ENCODE results near the gene MACROD2. TPM values are rescaled to one million over a fixed set of nuclear protein-coding genes. Genes with fewer than 3 reads are reported as not detected.
A peak's percentile ranks its signal among the peaks of the same experiment; 100 is the strongest.

Gene MACROD2
- total and polyA plus RNA-seq, 4 donors = 13.0 to 67.1 (median 20.7) TPM

DNA sequence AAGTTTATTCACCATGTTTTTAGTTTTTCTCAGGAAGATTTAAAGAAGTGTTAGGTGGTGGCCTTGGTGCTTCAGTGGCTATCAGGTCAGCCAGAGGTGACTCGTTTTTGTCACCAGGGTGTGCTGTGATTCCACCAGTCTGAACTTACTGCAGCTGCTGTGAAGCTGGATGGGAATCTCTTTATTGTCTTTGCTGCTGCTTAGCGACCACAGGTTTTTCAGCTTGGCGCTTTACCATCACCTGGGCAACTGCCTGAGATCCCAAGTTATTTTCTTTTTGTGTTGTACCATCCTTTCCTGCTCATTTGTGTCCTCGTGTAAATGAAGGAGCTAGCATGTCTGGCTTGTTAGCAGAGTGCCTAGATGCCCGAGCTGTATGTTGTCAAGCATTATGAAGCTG is 146.9 kb downstream of the MACROD2 start:
- TF ChIP-seq, protein P1, sequence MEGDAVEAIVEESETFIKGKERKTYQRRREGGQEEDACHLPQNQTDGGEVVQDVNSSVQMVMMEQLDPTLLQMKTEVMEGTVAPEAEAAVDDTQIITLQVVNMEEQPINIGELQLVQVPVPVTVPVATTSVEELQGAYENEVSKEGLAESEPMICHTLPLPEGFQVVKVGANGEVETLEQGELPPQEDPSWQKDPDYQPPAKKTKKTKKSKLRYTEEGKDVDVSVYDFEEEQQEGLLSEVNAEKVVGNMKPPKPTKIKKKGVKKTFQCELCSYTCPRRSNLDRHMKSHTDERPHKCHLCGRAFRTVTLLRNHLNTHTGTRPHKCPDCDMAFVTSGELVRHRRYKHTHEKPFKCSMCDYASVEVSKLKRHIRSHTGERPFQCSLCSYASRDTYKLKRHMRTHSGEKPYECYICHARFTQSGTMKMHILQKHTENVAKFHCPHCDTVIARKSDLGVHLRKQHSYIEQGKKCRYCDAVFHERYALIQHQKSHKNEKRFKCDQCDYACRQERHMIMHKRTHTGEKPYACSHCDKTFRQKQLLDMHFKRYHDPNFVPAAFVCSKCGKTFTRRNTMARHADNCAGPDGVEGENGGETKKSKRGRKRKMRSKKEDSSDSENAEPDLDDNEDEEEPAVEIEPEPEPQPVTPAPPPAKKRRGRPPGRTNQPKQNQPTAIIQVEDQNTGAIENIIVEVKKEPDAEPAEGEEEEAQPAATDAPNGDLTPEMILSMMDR (IDR thresholded peaks at IDR 0.05; ENCODE audit: control extremely low read depth, extremely low read depth) = no peak
- DNase-seq (peak; percentile 45 to 60 (median 59)), ATAC-seq (ENCODE audit: insufficient read depth, low FRiP score) (no peak)
- Histone ChIP-seq H3K9ac (ENCODE audit: insufficient read depth in 1 of 2, low read length in 2 of 2) (no peak overlapping the region), H3K27me3 (ENCODE audit: control insufficient read depth in 3 of 3, insufficient read depth in 3 of 3, low read length in 2 of 3) (no peaks in the 10 kb centered on the region), H3K4me1 (ENCODE audit: control insufficient read depth in 5 of 5, insufficient read depth in 5 of 5, low read length in 5 of 5) (no peaks in the 10 kb centered on the region), H3K9me3 (ENCODE audit: control insufficient read depth in 4 of 4, insufficient read depth in 3 of 4, low read length in 3 of 4) (no peaks in the 10 kb centered on the region), H3K36me3 (ENCODE audit: control insufficient read depth in 4 of 4, insufficient read depth in 4 of 4, low read length in 4 of 4) (no peaks in the 10 kb centered on the region), H3K27ac (ENCODE audit: low read depth in 1 of 2, low read length in 1 of 2) (no peak overlapping the region), H3K4me3 (no peak overlapping the region)
- 18 to 23% methylated on average over 5 of the region's 5 CpGs for WGBS, 2 donors

DNA sequence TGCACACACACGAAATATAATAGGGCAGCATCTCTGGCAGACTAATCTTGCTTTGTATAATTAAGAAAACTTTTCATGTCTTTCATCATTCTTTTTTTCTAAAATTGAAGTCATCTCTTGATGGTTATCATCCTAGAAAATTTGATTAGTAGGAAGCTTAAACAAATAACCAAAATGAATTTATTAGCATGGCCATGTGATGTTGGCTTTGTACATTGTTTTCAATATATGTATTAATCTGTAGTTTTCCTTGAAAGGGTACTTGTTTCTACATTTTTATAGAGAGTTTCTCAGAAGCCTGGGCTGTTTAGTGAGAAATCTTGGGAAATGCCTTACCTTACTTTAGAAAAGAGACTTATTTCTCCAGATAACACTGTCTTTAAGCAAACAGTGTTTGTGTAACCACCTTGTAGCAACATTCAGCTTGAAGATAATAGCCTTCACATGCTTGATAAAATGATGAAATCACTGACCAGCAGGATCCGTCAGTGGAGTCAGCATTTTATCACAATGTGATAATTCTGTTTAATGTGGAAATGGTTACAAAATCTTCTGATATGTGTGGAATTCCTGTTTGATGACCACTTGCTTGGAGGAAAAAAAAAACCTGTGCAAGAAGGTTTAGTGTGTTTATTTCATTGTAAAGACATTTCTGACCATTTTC is 147.8 kb downstream of the MACROD2 start:
- WGBS, 2 donors = 45 to 62% methylated on average over 2 of the region's 2 CpGs
- H3K27me3 ChIP-seq (ENCODE audit: control insufficient read depth in 3 of 3, insufficient read depth in 3 of 3, low read length in 2 of 3) = no peaks in the 10 kb centered on the region
- H3K27ac ChIP-seq (ENCODE audit: low read depth in 1 of 2, low read length in 1 of 2) = no peak overlapping the region
- no peaks in the 10 kb centered on the region for H3K4me1 ChIP-seq (ENCODE audit: control insufficient read depth in 5 of 5, insufficient read depth in 5 of 5, low read length in 5 of 5)
- no peaks in the 10 kb centered on the region for H3K36me3 ChIP-seq (ENCODE audit: control insufficient read depth in 4 of 4, insufficient read depth in 4 of 4, low read length in 4 of 4)
- TF ChIP-seq, protein P1 (IDR thresholded peaks at IDR 0.05; ENCODE audit: control extremely low read depth, extremely low read depth) = no peak
- H3K4me3 ChIP-seq = no peak overlapping the region
- H3K9ac ChIP-seq (ENCODE audit: insufficient read depth in 1 of 2, low read length in 2 of 2) = no peak overlapping the region
- ATAC-seq (ENCODE audit: insufficient read depth, low FRiP score) (peak; percentile 35), DNase-seq (peak in 1 of 3 donors; percentile 5)
- no peaks in the 10 kb centered on the region for H3K9me3 ChIP-seq (ENCODE audit: control insufficient read depth in 4 of 4, insufficient read depth in 3 of 4, low read length in 3 of 4)

DNA sequence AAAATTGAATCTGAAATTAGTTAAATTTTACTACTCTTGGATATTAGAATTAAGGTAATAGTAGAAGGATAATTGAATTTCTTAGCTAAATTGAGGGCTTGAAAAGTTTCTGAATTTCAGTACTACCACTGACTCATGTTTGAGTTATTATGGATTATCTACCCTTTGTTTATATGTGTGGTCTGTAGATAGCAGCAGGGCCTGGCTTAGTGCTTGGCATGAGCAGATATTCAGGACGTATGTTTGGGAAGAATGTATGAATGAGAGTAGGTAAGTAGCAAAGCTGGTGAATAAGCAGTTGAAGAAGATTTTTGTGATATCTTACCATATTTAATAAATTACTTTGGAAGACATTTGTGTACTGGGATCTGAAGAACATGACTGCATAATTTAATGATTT is 152.7 kb downstream of the MACROD2 start:
- H3K27me3 ChIP-seq (ENCODE audit: control insufficient read depth in 3 of 3, insufficient read depth in 3 of 3, low read length in 2 of 3) = no peaks in the 10 kb centered on the region
- H3K27ac ChIP-seq (ENCODE audit: low read depth in 1 of 2, low read length in 1 of 2) = no peak overlapping the region
- ATAC-seq (ENCODE audit: insufficient read depth, low FRiP score) (no peak), DNase-seq (no peak)
- H3K9me3 ChIP-seq (ENCODE audit: control insufficient read depth in 4 of 4, insufficient read depth in 3 of 4, low read length in 3 of 4) = no peaks in the 10 kb centered on the region
- H3K9ac ChIP-seq (ENCODE audit: insufficient read depth in 1 of 2, low read length in 2 of 2) = no peak overlapping the region
- no peaks in the 10 kb centered on the region for H3K36me3 ChIP-seq (ENCODE audit: control insufficient read depth in 4 of 4, insufficient read depth in 4 of 4, low read length in 4 of 4)
- no peaks in the 10 kb centered on the region for H3K4me1 ChIP-seq (ENCODE audit: control insufficient read depth in 5 of 5, insufficient read depth in 5 of 5, low read length in 5 of 5)
- H3K4me3 ChIP-seq = no peak overlapping the region
- TF ChIP-seq, protein P1 (IDR thresholded peaks at IDR 0.05; ENCODE audit: control extremely low read depth, extremely low read depth) = no peak
- WGBS, 2 donors = 63 to 72% methylated on average over 1 of the region's 1 CpG

DNA sequence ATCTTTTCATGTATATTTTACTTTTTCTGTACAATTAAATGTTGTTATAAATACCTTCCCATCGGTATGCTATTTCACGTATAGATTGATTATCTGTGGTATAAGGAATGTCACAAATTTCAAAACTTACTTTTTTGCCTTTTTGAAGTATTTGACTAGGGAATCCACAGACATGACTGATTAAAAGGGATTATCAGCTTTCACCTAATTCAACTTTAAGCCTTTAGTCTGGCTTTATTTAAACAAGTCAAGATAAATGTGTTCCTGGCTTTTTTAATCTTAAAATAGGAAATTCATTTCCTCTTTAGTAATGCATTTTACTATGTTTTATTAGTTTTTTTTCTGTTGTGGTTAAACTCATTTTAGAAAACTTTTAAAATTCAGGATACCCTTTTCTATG is 160.0 kb downstream of the MACROD2 start:
- Histone ChIP-seq H3K36me3 (ENCODE audit: control insufficient read depth in 4 of 4, insufficient read depth in 4 of 4, low read length in 4 of 4) (no peaks in the 10 kb centered on the region), H3K9me3 (ENCODE audit: control insufficient read depth in 4 of 4, insufficient read depth in 3 of 4, low read length in 3 of 4) (no peaks in the 10 kb centered on the region), H3K27me3 (ENCODE audit: control insufficient read depth in 3 of 3, insufficient read depth in 3 of 3, low read length in 2 of 3) (no peaks in the 10 kb centered on the region), H3K9ac (ENCODE audit: insufficient read depth in 1 of 2, low read length in 2 of 2) (no peak overlapping the region), H3K27ac (ENCODE audit: low read depth in 1 of 2, low read length in 1 of 2) (no peak overlapping the region), H3K4me1 (ENCODE audit: control insufficient read depth in 5 of 5, insufficient read depth in 5 of 5, low read length in 5 of 5) (no peaks in the 10 kb centered on the region), H3K4me3 (no peak overlapping the region)
- TF ChIP-seq, protein P1 (IDR thresholded peaks at IDR 0.05; ENCODE audit: control extremely low read depth, extremely low read depth) = no peak
- ATAC-seq (ENCODE audit: insufficient read depth, low FRiP score) = no peak
- no peak for DNase-seq
- 70 to 71% methylated on average over 2 of the region's 2 CpGs for WGBS, 2 donors

Measured in lung (tissue), 12 donors.